Measurements from ENCODE around the gene NELL2.

Gene NELL2

GRCh38 chr12:44874981-44875416, 1.1 kb downstream of the NELL2 start:
- no peak overlapping the region for H4K8ac ChIP-seq (ENCODE audit: low read length)
- H3K79me1 ChIP-seq (replicated peaks; ENCODE audit: low read length, poor library complexity, severe bottlenecking): no peaks in the 10 kb centered on the region
- H3K4me3 ChIP-seq (ENCODE audit: insufficient read depth in 1 of 2, low read depth in 1 of 2, low read length in 2 of 2): peak overlapping the region in 1 of 2 experiments; percentile 82
- no peak overlapping the region for H4K91ac ChIP-seq (ENCODE audit: low read length)
- H3K4me1 ChIP-seq (ENCODE audit: control insufficient read depth, insufficient read depth, low read depth, low read length): peaks cover 19% of the 10 kb centered on the region
- H3K23ac ChIP-seq (ENCODE audit: low read length in 2 of 2): no peak overlapping the region
- DNase-seq: no peak
- no peak overlapping the region for H2AK5ac ChIP-seq (ENCODE audit: low read length, severe bottlenecking)
- 1% methylated on average over 11 of the region's 12 CpGs for WGBS
- no peak overlapping the region for H3K14ac ChIP-seq (ENCODE audit: low read length in 2 of 2)
- no peak overlapping the region for H2BK12ac ChIP-seq (ENCODE audit: low read length in 2 of 2)
- peaks cover 30 to 48% of the 10 kb centered on the region in 2 experiments for H3K27me3 ChIP-seq (ENCODE audit: control insufficient read depth in 1 of 2, insufficient read depth in 1 of 2, low read length in 2 of 2)
- H2BK15ac ChIP-seq (ENCODE audit: low read depth, poor library complexity, severe bottlenecking): no peak overlapping the region
- no peak overlapping the region for H3K18ac ChIP-seq (ENCODE audit: low read depth in 1 of 2, low read length in 2 of 2)
- no peak overlapping the region for H2BK120ac ChIP-seq (ENCODE audit: low read depth, low read length)
- H3K36me3 ChIP-seq (ENCODE audit: control insufficient read depth in 1 of 2, insufficient read depth in 2 of 2, low read depth in 1 of 2, low read length in 2 of 2): no peaks in the 10 kb centered on the region
- H3K4me2 ChIP-seq (ENCODE audit: low read length, poor library complexity, severe bottlenecking): no peak overlapping the region
- H3K9ac ChIP-seq (ENCODE audit: low read length): no peak overlapping the region
- H3K9me3 ChIP-seq (ENCODE audit: control insufficient read depth, low read length): no peaks in the 10 kb centered on the region
- no peak overlapping the region for H2AFZ ChIP-seq (ENCODE audit: low read depth, low read length)
- no peak overlapping the region for H2BK5ac ChIP-seq (ENCODE audit: low read depth, low read length, poor library complexity, severe bottlenecking)
- H3K27ac ChIP-seq (ENCODE audit: low read length, poor library complexity, severe bottlenecking): no peak overlapping the region
- no peak overlapping the region for H3K4ac ChIP-seq (ENCODE audit: low read depth in 1 of 2, low read length in 2 of 2)

GRCh38 chr12:44873898-44874297, 2.2 kb downstream of the NELL2 start:
- Histone ChIP-seq H3K79me1 (replicated peaks; ENCODE audit: low read length, poor library complexity, severe bottlenecking) (no peaks in the 10 kb centered on the region), H4K8ac (ENCODE audit: low read length) (no peak overlapping the region), H3K9me3 (ENCODE audit: control insufficient read depth, low read length) (peaks cover 4% of the 10 kb centered on the region), H3K18ac (ENCODE audit: low read depth in 1 of 2, low read length in 2 of 2) (no peak overlapping the region), H2BK120ac (ENCODE audit: low read depth, low read length) (no peak overlapping the region), H3K4me1 (ENCODE audit: control insufficient read depth, insufficient read depth, low read depth, low read length) (peaks cover 19% of the 10 kb centered on the region), H3K4me2 (ENCODE audit: low read length, poor library complexity, severe bottlenecking) (no peak overlapping the region), H3K27ac (ENCODE audit: low read length, poor library complexity, severe bottlenecking) (no peak overlapping the region), H3K23ac (ENCODE audit: low read length in 2 of 2) (no peak overlapping the region), H3K14ac (ENCODE audit: low read length in 2 of 2) (no peak overlapping the region), H3K9ac (ENCODE audit: low read length) (no peak overlapping the region), H2BK12ac (ENCODE audit: low read length in 2 of 2) (no peak overlapping the region), H3K4me3 (ENCODE audit: insufficient read depth in 1 of 2, low read depth in 1 of 2, low read length in 2 of 2) (no peak overlapping the region), H4K91ac (ENCODE audit: low read length) (no peak overlapping the region), H2AK5ac (ENCODE audit: low read length, severe bottlenecking) (no peak overlapping the region), H3K36me3 (ENCODE audit: control insufficient read depth in 1 of 2, insufficient read depth in 2 of 2, low read depth in 1 of 2, low read length in 2 of 2) (no peaks in the 10 kb centered on the region), H2AFZ (ENCODE audit: low read depth, low read length) (no peak overlapping the region), H2BK5ac (ENCODE audit: low read depth, low read length, poor library complexity, severe bottlenecking) (no peak overlapping the region), H3K27me3 (ENCODE audit: control insufficient read depth in 1 of 2, insufficient read depth in 1 of 2, low read length in 2 of 2) (peaks cover 30 to 51% of the 10 kb centered on the region in 2 experiments), H3K4ac (ENCODE audit: low read depth in 1 of 2, low read length in 2 of 2) (no peak overlapping the region), H2BK15ac (ENCODE audit: low read depth, poor library complexity, severe bottlenecking) (no peak overlapping the region)
- no CpG with 5 or more reads among the region's 1 CpG for WGBS
- peak; percentile 12 for DNase-seq

GRCh38 chr12:44869503-44869902, 6.6 kb downstream of the NELL2 start:
- no peak overlapping the region for H4K8ac ChIP-seq (ENCODE audit: low read length)
- H3K4me3 ChIP-seq (ENCODE audit: insufficient read depth in 1 of 2, low read depth in 1 of 2, low read length in 2 of 2): no peak overlapping the region
- no peaks in the 10 kb centered on the region for H3K36me3 ChIP-seq (ENCODE audit: control insufficient read depth in 1 of 2, insufficient read depth in 2 of 2, low read depth in 1 of 2, low read length in 2 of 2)
- H3K18ac ChIP-seq (ENCODE audit: low read depth in 1 of 2, low read length in 2 of 2): no peak overlapping the region
- no peak overlapping the region for H2AK5ac ChIP-seq (ENCODE audit: low read length, severe bottlenecking)
- no peak overlapping the region for H2BK120ac ChIP-seq (ENCODE audit: low read depth, low read length)
- DNase-seq: no peak
- no peak overlapping the region for H3K4ac ChIP-seq (ENCODE audit: low read depth in 1 of 2, low read length in 2 of 2)
- no peak overlapping the region for H3K4me2 ChIP-seq (ENCODE audit: low read length, poor library complexity, severe bottlenecking)
- H2BK15ac ChIP-seq (ENCODE audit: low read depth, poor library complexity, severe bottlenecking): no peak overlapping the region
- no peak overlapping the region for H3K9ac ChIP-seq (ENCODE audit: low read length)
- H3K4me1 ChIP-seq (ENCODE audit: control insufficient read depth, insufficient read depth, low read depth, low read length): no peaks in the 10 kb centered on the region
- no peak overlapping the region for H3K27ac ChIP-seq (ENCODE audit: low read length, poor library complexity, severe bottlenecking)
- no peak overlapping the region for H2AFZ ChIP-seq (ENCODE audit: low read depth, low read length)
- peaks cover 7 to 18% of the 10 kb centered on the region in 2 experiments for H3K27me3 ChIP-seq (ENCODE audit: control insufficient read depth in 1 of 2, insufficient read depth in 1 of 2, low read length in 2 of 2)
- no peak overlapping the region for H2BK12ac ChIP-seq (ENCODE audit: low read length in 2 of 2)
- no peak overlapping the region for H2BK5ac ChIP-seq (ENCODE audit: low read depth, low read length, poor library complexity, severe bottlenecking)
- no peak overlapping the region for H4K91ac ChIP-seq (ENCODE audit: low read length)
- peaks cover 10% of the 10 kb centered on the region for H3K9me3 ChIP-seq (ENCODE audit: control insufficient read depth, low read length)
- H3K79me1 ChIP-seq (replicated peaks; ENCODE audit: low read length, poor library complexity, severe bottlenecking): no peaks in the 10 kb centered on the region
- H3K14ac ChIP-seq (ENCODE audit: low read length in 2 of 2): no peak overlapping the region
- H3K23ac ChIP-seq (ENCODE audit: low read length in 2 of 2): no peak overlapping the region

- Histone ChIP-seq H4K91ac (ENCODE audit: low read length) (no peak overlapping the region), H3K9ac (ENCODE audit: low read length) (no peak overlapping the region), H2BK5ac (ENCODE audit: low read depth, low read length, poor library complexity, severe bottlenecking) (no peak overlapping the region), H3K27ac (ENCODE audit: low read length, poor library complexity, severe bottlenecking) (no peak overlapping the region), H2BK12ac (ENCODE audit: low read length in 2 of 2) (no peak overlapping the region), H3K27me3 (ENCODE audit: control insufficient read depth in 1 of 2, insufficient read depth in 1 of 2, low read length in 2 of 2) (no peaks in the 10 kb centered on the region), H3K23ac (ENCODE audit: low read length in 2 of 2) (no peak overlapping the region), H3K4me1 (ENCODE audit: control insufficient read depth, insufficient read depth, low read depth, low read length) (no peaks in the 10 kb centered on the region), H2AFZ (ENCODE audit: low read depth, low read length) (no peak overlapping the region), H3K18ac (ENCODE audit: low read depth in 1 of 2, low read length in 2 of 2) (no peak overlapping the region), H3K4me2 (ENCODE audit: low read length, poor library complexity, severe bottlenecking) (no peak overlapping the region), H2BK120ac (ENCODE audit: low read depth, low read length) (no peak overlapping the region), H2BK15ac (ENCODE audit: low read depth, poor library complexity, severe bottlenecking) (no peak overlapping the region), H3K14ac (ENCODE audit: low read length in 2 of 2) (no peak overlapping the region), H3K9me3 (ENCODE audit: control insufficient read depth, low read length) (peaks cover 10% of the 10 kb centered on the region), H2AK5ac (ENCODE audit: low read length, severe bottlenecking) (no peak overlapping the region), H3K79me1 (replicated peaks; ENCODE audit: low read length, poor library complexity, severe bottlenecking) (no peaks in the 10 kb centered on the region), H4K8ac (ENCODE audit: low read length) (no peak overlapping the region), H3K4ac (ENCODE audit: low read depth in 1 of 2, low read length in 2 of 2) (no peak overlapping the region), H3K4me3 (ENCODE audit: insufficient read depth in 1 of 2, low read depth in 1 of 2, low read length in 2 of 2) (no peak overlapping the region), H3K36me3 (ENCODE audit: control insufficient read depth in 1 of 2, insufficient read depth in 2 of 2, low read depth in 1 of 2, low read length in 2 of 2) (no peaks in the 10 kb centered on the region)
- no CpG with 5 or more reads among the region's 2 CpGs for WGBS
- no peak for DNase-seq
Measured at GRCh38 chr12:44863867-44864266, 12.2 kb downstream of the NELL2 start.

Measured in mesenchymal stem cell (in vitro differentiated cells and primary cell).